ENCODE results near the gene C17orf107. TPM values are rescaled to one million over a fixed set of nuclear protein-coding genes. Genes with fewer than 3 reads are reported as not detected.

Gene C17orf107
- polyA plus RNA-seq, 1 donor from 2014 or later = 0.45 TPM

- H3K27me3 ChIP-seq (ENCODE audit: insufficient read depth, low read depth, low read length) = no peaks in the 10 kb centered on the region
- no peaks in the 10 kb centered on the region for H4K20me1 ChIP-seq (ENCODE audit: insufficient read depth)
- H2AFZ ChIP-seq (ENCODE audit: low read depth, low read length) = no peak overlapping the region
- no peaks in the 10 kb centered on the region for H3F3A ChIP-seq (ENCODE audit: insufficient read depth, low read length, poor library complexity, severe bottlenecking)
- no peaks in the 10 kb centered on the region for H3K36me3 ChIP-seq (ENCODE audit: insufficient read depth, low read length)
- H3K9ac ChIP-seq (ENCODE audit: low read length) = no peak overlapping the region
- H3K79me2 ChIP-seq (replicated peaks; ENCODE audit: insufficient read depth, low read length) = no peaks in the 10 kb centered on the region
- H3K4me2 ChIP-seq (ENCODE audit: low read length) = no peak overlapping the region
- no peak overlapping the region for H3K4me3 ChIP-seq (ENCODE audit: low read length)
- TF ChIP-seq EP300 (conservative IDR thresholded peaks at IDR 0.05; ENCODE audit: poor library complexity, severe bottlenecking) (no peak), MXI1 (conservative IDR thresholded peaks at IDR 0.05; ENCODE audit: poor library complexity, severe bottlenecking) (no peak), CTCF (IDR thresholded peaks at IDR 0.05; ENCODE audit: poor library complexity, severe bottlenecking) (no peak), TAF1 (IDR thresholded peaks at IDR 0.05; ENCODE audit: low read depth) (no peak), POLR2AphosphoS5 (IDR thresholded peaks at IDR 0.05) (no peak), EZH2 (IDR thresholded peaks at IDR 0.05; ENCODE audit: borderline replicate concordance, insufficient read depth, low read length, poor library complexity, severe bottlenecking) (no peak), RAD21 (conservative IDR thresholded peaks at IDR 0.05) (no peak), SMC3 (conservative IDR thresholded peaks at IDR 0.05; ENCODE audit: poor library complexity) (no peak)
- TF ChIP-seq, protein P1, sequence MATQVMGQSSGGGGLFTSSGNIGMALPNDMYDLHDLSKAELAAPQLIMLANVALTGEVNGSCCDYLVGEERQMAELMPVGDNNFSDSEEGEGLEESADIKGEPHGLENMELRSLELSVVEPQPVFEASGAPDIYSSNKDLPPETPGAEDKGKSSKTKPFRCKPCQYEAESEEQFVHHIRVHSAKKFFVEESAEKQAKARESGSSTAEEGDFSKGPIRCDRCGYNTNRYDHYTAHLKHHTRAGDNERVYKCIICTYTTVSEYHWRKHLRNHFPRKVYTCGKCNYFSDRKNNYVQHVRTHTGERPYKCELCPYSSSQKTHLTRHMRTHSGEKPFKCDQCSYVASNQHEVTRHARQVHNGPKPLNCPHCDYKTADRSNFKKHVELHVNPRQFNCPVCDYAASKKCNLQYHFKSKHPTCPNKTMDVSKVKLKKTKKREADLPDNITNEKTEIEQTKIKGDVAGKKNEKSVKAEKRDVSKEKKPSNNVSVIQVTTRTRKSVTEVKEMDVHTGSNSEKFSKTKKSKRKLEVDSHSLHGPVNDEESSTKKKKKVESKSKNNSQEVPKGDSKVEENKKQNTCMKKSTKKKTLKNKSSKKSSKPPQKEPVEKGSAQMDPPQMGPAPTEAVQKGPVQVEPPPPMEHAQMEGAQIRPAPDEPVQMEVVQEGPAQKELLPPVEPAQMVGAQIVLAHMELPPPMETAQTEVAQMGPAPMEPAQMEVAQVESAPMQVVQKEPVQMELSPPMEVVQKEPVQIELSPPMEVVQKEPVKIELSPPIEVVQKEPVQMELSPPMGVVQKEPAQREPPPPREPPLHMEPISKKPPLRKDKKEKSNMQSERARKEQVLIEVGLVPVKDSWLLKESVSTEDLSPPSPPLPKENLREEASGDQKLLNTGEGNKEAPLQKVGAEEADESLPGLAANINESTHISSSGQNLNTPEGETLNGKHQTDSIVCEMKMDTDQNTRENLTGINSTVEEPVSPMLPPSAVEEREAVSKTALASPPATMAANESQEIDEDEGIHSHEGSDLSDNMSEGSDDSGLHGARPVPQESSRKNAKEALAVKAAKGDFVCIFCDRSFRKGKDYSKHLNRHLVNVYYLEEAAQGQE (IDR thresholded peaks at IDR 0.05; ENCODE audit: borderline replicate concordance) = no peak
- no peaks in the 10 kb centered on the region for H3K9me3 ChIP-seq (ENCODE audit: low read length)
- no peaks in the 10 kb centered on the region for H3K9me2 ChIP-seq (ENCODE audit: insufficient read depth, low read length)
- no peak overlapping the region for H3K27ac ChIP-seq (ENCODE audit: low read length)
Measured at GRCh38 chr17:4896332-4897197, 2.8 kb upstream of the C17orf107 start.

DNA sequence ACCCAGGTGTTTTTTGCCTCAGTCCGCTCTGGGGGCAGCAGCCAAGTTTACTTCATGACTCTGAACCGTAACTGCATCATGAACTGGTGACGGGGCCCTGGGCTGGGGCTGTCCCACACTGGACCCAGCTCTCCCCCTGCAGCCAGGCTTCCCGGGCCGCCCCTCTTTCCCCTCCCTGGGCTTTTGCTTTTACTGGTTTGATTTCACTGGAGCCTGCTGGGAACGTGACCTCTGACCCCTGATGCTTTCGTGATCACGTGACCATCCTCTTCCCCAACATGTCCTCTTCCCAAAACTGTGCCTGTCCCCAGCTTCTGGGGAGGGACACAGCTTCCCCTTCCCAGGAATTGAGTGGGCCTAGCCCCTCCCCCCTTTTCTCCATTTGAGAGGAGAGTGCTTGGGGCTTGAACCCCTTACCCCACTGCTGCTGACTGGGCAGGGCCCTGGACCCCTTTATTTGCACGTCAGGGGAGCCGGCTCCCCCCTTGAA, 2.1 kb upstream of the C17orf107 start:
- no peaks in the 10 kb centered on the region for H3K79me2 ChIP-seq (replicated peaks; ENCODE audit: insufficient read depth, low read length)
- H4K20me1 ChIP-seq (ENCODE audit: insufficient read depth) = no peaks in the 10 kb centered on the region
- H3K9me3 ChIP-seq (ENCODE audit: low read length) = no peaks in the 10 kb centered on the region
- TF ChIP-seq EZH2 (IDR thresholded peaks at IDR 0.05; ENCODE audit: borderline replicate concordance, insufficient read depth, low read length, poor library complexity, severe bottlenecking) = no peak
- TF ChIP-seq, protein P1 (IDR thresholded peaks at IDR 0.05; ENCODE audit: borderline replicate concordance) = no peak
- no peak for TF ChIP-seq POLR2AphosphoS5 (IDR thresholded peaks at IDR 0.05)
- TF ChIP-seq CTCF (IDR thresholded peaks at IDR 0.05; ENCODE audit: poor library complexity, severe bottlenecking) = no peak
- TF ChIP-seq SMC3 (conservative IDR thresholded peaks at IDR 0.05; ENCODE audit: poor library complexity) = no peak
- no peak for TF ChIP-seq MXI1 (conservative IDR thresholded peaks at IDR 0.05; ENCODE audit: poor library complexity, severe bottlenecking)
- no peak for TF ChIP-seq RAD21 (conservative IDR thresholded peaks at IDR 0.05)
- no peak for TF ChIP-seq TAF1 (IDR thresholded peaks at IDR 0.05; ENCODE audit: low read depth)
- H3K4me2 ChIP-seq (ENCODE audit: low read length) = no peak overlapping the region
- no peaks in the 10 kb centered on the region for H3K36me3 ChIP-seq (ENCODE audit: insufficient read depth, low read length)
- H3K27ac ChIP-seq (ENCODE audit: low read length) = no peak overlapping the region
- H3K9me2 ChIP-seq (ENCODE audit: insufficient read depth, low read length) = no peaks in the 10 kb centered on the region
- no peak overlapping the region for H3K9ac ChIP-seq (ENCODE audit: low read length)
- no peak overlapping the region for H2AFZ ChIP-seq (ENCODE audit: low read depth, low read length)
- no peak overlapping the region for H3K4me3 ChIP-seq (ENCODE audit: low read length)
- H3K27me3 ChIP-seq (ENCODE audit: insufficient read depth, low read depth, low read length) = no peaks in the 10 kb centered on the region
- H3F3A ChIP-seq (ENCODE audit: insufficient read depth, low read length, poor library complexity, severe bottlenecking) = no peaks in the 10 kb centered on the region

Measured in neural cell (in vitro differentiated cells).